HT1080 (cell line): ENCODE results near the gene LIX1L. TPM values are rescaled to one million over a fixed set of nuclear protein-coding genes. Genes with fewer than 3 reads are reported as not detected.

ENCODE experiments used
- DNase-seq: peaks from one replicate; pipeline ENCODE4 v3.0.0-alpha.2; 2015; ENCODE audit warnings: low read depth
- total RNA-seq: library from RNA; depleted of rRNA; stranded (reverse); fragments of >200 nt; shearing (Covaris generic); gene quantifications from 2 replicates; pipeline ENCODE4 v1.2.3, GENCODE V29; 2014

The LIX1L gene
- total RNA-seq, 1 experiment from 2014 or later: 24.7 TPM

DNA sequence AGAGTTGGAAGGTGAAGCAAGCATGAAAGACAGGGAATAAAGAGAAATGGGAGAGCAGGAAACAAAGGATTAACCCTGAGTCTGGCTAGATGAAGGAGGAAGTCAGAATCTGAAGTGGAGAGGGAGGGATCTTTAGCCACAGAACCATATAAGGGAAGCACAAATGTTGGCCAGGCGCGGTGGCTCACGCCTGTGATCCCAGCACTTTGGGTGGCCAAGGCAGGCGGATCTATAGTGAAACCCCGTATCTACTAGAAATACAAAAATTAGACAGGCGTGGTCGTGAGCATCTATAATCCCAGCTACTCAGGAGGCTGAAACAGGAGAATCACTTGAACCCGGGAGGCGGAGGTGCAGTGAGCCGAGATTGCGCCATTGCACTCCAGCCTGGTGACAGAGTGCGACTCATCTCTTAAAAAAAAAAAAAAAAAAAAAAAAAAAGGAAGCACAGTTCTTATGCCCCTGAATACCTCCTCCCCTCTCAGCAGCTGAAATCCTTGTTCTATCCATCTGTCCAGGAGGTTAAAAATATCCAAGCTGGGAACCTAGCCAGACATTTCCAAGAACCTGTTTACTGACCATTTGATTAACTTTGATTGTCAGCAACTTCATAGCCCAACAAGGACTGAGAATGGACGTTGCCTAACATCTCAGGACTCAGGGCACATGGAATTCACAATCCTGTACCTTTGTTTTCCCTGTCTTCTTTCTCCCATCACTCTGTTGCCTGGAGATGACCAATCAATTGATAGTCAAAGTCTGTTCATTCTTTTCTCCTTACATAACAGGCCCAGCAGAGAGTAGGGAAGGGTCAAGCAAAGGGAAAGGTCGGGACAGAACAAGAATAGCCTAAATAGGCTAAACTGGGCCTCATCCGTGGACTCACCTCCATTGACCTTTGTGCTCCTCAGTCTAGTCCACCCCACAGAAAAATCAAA, 28.0 kb upstream of the LIX1L start:
- peak; percentile 82 for DNase-seq

DNA sequence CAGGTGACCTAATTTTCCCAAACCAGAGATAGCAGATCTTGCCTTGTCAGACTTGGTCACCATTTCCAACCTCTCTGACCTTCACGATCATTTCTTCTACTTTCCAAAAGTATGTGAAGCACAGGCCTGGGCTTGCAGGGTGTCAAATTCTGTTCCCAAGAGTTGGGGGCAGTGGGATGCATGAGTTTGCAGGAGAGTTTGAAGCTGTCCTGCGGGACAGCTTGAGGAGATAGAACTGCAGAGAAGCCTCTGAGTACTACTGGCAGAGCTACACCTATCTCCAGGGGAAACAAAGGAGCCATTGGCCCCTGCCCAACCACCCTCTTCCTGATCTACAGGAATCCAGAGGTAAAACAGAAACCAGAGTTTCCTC, 27.3 kb upstream of the LIX1L start:
- DNase-seq: no peak

DNA sequence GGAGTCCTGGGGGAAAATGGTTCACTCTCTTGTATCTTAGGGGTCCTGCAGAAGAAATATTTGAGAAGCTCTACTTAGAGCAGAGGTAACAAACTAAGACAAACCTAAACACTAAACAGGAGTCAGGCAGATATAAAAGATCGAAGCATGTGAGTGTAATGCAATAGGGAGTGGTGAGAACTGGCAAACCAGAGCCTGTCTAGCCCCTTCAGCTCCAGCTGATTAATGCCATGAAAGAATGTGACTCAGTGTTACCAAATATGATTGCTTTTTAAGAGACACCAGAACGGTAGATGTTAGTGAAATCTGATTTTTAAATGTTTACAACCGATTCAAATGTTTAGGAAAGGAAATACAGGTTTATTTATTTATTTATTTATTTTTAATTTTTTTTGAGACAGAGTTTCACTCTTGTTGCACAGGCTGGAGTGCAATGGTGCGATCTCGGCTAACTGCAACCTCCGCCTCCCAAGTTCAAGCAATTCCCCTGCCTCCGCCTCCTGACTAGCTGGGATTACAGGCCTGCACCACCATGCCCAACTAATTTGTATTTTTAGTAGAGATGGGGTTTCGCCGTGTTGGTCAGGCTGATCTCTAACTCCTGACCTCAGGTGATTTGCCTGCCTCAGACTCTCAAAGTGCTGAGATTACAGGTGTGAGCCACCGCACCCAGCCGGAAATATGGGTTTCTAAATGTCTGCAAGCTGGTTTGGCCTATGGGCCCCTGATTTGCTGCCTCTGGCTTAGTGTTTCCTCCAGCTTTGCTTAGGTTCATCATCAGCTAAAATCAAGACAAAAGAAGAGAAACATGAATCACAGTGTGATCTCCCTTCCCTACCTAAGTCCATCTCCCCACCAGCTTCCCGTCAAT, 26.4 kb upstream of the LIX1L start:
- DNase-seq: no peak

- no peak for DNase-seq
Measured at GRCh38 chr1:145983206-145983675, 25.4 kb upstream of the LIX1L start.

DNA sequence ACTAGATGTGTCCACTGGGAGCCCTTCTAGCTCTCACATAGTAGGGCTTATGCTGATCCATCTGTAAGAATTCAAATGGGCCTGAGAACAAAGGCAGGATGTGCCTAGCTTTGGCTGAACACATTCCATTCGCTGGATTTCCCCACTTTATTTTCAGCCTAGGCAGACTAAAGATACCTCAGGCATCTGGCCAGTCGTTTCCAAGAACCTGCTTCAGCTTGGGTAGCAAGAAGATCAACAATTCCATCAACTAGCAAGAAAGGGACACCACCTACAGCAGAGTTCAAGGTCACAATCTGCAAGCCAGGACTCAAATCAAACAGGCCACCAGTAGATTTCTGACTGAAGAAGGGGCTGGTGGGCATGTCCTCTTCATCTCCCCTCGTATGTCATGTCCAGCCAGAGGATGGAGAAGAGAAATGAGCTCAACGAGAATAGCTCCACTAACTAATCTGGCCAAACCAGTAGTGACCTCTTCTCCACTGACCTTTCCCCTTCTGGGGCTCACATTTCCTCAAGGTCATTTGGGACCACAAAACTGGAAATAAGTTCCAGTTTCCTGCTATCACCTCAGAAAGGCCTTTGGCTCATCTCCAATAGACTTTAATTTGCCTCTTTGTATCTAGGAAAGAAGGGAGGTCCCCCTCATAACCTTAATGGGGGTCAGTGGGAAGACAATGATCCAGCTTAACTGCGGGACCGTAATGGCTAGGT, 24.4 kb upstream of the LIX1L start:
- DNase-seq: no peak

DNA sequence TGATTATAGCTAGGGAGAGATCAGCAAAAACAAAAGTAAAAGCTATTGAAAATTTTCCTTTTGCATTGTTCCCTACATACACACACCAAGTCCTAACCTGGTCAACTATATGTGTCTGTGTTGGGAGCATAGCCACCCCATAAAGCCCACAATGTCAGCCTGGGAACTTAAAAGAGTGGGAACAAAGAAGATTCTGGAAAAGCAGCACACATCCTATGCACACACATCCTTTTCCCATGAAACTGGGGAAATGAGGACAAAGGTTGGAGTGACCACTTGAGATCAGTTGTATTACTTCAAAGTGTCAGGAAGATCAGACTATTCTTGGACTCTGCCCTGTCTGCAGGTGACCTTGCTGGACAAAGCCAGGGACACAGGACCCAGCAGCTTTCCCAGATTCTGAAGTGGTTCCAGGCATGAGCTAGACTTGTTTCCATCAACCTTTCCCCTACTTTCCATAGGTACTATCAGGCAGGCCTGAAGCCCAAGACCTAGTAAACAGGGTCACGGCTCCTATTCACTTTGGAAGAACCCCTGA, 22.7 kb upstream of the LIX1L start:
- no peak for DNase-seq

DNA sequence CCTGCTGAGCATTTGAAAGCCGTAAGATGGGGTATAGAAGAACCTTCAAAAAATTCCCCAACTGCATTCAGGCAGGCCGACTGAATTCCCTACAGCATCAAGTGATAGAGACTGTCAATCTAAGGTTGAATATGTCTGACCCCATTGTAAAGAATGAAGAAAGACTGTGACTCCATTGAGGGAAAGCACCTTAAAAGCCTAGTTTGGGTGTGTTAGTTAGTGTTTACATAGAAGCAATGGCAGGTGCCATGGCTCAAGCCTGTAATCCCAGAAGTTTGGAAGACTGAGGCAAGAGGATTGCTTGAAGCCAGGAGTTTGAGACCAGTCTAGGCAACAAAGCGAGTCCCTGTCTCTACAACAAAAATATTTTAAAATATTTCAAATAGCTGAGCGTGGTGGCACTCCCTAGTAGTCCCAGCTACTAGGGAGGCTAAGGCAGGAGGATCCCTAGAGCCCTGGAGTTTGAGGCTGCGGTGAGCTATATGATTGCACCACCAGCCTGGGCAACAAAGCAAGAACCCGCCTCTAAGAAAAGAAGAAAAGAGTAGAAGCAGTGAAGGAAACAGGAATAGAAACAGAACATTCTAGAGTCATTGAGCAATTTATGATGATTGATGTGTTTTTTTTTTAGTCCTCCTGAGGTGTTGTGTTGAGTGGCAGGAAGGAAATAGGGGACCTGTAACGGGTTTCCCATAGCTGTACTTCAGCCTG, 22.1 kb upstream of the LIX1L start:
- DNase-seq: peak; percentile 50

DNA sequence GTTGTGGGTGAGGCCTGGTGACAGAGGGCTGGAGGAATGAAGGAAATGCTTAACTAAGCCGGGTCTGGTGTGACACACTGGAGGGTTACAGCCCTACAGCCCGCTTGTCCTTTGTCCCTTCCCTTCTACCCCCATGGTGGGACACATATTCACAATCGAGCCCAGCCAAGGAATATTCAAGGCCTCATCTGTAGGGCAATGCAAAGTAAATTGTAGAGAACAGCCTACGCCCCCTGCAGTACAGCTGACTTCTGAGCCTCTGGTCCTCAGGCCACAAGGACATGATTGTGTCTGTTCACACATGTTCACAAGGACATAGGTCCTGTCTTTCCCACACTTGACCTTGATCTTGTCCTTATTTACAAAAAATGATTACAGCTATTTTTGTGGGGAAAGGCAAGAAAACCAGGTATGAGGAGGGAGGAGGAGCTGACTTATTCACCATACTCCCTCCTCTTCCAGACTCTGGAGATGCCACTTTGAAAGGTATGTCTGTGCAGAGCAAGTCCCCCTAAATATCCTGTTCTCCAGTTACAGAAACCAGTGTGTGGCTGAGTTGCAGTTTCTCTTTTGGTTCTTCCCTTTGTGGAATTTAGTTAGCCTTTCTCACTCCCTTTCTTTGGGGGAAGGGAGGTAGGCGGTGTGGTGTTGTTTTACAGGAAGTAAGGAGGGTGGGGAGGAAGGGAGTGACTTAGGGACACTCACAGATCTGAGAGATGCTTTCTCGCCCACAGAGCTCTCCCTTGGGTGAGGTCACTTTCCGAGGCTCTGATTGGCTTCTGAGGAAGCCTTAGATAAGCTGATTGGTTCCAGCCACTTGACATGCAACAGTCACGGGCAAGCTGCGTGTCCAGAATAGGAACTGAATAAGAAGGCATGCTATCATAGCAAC, 21.3 kb upstream of the LIX1L start:
- peak; percentile 100 for DNase-seq

- no peak for DNase-seq
Measured at GRCh38 chr1:145978471-145978853, 20.6 kb upstream of the LIX1L start.

DNA sequence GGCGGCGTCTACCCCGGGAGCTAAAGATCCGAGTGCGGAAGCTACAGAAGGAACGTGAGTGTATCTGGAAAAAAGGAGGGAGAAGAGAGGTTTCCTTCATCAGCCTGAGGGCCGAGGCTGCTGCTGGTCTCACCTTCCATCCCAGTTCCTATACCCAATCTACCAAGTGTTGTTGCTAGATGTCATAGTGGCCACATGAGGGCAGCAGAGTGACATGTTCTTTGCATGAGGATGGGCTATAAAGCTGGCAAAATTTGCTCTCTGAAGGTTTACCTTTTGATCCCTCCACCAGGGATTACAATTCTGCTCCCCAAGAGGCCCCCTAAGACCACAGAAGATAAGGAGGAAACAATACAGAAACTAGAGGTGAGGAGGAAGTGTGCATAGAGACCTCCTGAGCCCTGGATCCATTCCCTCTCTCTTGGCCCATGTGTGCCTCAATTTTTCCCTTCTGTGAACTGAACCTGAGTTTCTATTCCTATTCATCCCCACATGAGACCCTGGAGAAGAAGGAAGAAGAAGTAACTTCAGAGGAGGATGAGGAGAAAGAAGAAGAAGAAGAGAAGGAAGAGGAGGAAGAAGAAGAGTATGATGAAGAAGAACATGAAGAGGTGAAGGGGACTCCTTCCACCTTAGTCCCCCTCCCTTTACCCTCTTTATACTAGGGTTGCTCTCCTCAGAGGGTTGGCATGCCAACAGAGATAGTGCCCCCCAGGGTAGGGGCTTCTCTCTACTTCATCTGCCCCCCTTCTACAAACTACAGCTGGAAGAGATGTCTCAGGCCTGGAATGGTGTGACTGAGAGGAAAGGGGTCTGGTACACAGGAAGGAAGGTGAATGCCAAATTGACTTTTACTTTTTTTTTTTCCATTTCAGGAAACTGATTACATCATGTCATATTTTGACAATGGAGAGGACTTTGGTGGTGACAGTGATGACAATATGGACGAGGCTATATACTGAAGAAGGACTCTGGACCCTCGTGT, 20.0 kb upstream of the LIX1L start:
- DNase-seq: peak; percentile 83

GRCh38 chr1:145977016-145977415, 19.2 kb upstream of the LIX1L start:
- DNase-seq: no peak

- DNase-seq: no peak
Measured at GRCh38 chr1:145975216-145975615, 17.4 kb upstream of the LIX1L start.

GRCh38 chr1:145974721-145975120, 16.9 kb upstream of the LIX1L start:
- no peak for DNase-seq

DNA sequence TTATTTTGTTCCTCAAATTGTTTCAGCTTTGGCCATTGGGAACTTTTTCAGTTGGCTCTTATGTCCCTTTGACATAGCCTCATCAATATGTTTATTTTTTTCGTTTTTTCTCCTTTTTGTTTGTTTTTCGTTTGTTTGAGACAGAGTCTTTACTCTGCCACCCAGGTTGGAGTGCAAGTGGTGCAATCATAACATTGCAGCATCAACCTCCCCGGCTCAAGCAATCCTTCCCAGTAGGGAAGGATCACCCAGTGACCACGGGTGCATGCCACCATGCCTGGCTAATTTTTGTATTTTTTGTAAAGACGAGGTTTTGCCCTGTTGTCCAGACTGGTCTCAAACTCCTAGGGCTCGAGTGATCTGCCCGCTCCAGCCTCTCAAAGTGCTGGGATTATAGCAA, 14.8 kb upstream of the LIX1L start:
- DNase-seq: no peak

GRCh38 chr1:145967288-145967687, 9.5 kb upstream of the LIX1L start:
- no peak for DNase-seq

DNA sequence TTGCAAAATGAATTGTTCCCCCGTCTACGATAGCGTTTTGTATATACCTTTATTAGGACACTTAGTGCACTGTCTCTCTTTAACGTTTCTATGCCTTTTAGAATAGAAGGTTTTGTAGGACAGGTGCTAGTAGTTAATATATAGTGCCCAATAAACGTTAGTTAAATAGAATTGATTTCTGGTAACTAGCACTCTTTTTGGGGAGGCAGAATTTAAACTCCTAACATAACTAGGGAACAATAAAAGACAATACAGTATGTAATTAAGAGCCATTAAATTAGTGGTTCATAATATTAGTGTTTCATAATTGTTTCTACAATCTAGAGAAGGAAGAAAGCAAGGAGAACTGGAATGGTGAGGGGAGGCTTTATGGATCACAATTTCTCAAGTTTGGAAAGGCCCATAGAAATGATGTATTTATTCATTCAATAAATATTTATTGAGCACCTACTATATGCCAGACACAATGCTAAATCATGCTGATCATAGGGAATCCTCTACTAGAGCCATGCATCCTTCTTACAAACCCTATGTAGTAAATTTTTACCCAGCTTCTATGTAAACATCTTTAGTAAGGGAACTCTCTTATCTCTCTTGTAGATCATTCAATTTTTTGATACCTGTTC, 7.4 kb upstream of the LIX1L start:
- no peak for DNase-seq

GRCh38 chr1:145964328-145965118, 6.7 kb upstream of the LIX1L start, which contains the start of the genes ANKRD34A and POLR3GL:
Gene ANKRD34A, minus strand, starts transcription at chr1:145964575. Its CDS starts 2,816 bp downstream, at chr1:145961759.
Gene POLR3GL, plus strand, starts transcription at chr1:145964690. Its CDS starts 10,176 bp downstream, at chr1:145974866.
- DNase-seq: peak; percentile 95
